ENCODE measurements around the gene VEGFA. TPM values are rescaled to one million over a fixed set of nuclear protein-coding genes. Genes with fewer than 3 reads are reported as not detected.

The VEGFA gene
- total and polyA plus RNA-seq, 2 experiments from 2014 or later: 148 to 179 TPM

DNA sequence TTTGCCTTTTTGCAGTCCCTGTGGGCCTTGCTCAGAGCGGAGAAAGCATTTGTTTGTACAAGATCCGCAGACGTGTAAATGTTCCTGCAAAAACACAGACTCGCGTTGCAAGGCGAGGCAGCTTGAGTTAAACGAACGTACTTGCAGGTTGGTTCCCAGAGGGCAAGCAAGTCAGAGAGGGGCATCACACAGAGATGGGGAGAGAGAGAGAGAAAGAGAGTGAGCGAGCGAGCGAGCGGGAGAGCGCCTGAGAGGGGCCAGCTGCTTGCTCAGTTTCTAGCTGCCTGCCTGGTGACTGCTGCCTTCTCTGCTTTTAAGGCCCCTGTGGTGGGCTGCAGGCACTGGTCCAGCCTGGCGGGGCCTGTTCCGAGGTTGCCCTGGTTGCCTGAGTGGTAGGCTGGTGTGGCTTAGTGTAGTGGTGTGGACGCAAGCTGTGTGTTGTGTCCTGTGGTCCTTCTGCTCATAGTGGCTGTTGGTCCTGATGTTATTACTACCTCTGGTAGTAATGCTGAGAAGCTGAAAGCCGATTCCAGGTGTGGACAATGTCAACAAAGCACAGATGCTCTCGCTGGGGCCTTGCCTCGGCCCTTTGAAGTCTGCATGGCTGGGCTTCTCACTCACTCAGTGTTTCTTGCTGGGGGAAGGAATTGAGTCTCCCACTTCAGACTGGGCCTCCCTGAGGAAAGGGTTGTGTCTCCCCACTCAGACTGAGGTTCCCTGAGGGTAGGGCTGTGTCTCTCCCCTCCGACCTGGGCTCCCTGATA is 12.1 kb downstream of the VEGFA start:
- WGBS (ENCODE audit: low lambda C conversion rate, missing lambda C conversion rate): 76% methylated on average over 20 of the region's 20 CpGs
- Histone ChIP-seq H2AFZ (no peak overlapping the region), H3K9me3 (ENCODE audit: low read depth) (no peaks in the 10 kb centered on the region), H3K36me3 (replicated peaks; ENCODE audit: insufficient read depth, low read depth) (no peaks in the 10 kb centered on the region), H3K9me2 (replicated peaks; ENCODE audit: insufficient read depth) (no peaks in the 10 kb centered on the region), H3K79me2 (peaks cover 46% of the 10 kb centered on the region), H3K27me3 (no peaks in the 10 kb centered on the region), H3K4me3 (no peak overlapping the region), H3K4me1 (ENCODE audit: insufficient read depth) (no peaks in the 10 kb centered on the region), H3K27ac (no peak overlapping the region), H4K20me1 (ENCODE audit: insufficient read depth, poor library complexity, severe bottlenecking) (peaks cover 74% of the 10 kb centered on the region), H3K4me2 (no peak overlapping the region)
- no peak for DNase-seq (ENCODE audit: low spot score)
- TF ChIP-seq, protein P1, sequence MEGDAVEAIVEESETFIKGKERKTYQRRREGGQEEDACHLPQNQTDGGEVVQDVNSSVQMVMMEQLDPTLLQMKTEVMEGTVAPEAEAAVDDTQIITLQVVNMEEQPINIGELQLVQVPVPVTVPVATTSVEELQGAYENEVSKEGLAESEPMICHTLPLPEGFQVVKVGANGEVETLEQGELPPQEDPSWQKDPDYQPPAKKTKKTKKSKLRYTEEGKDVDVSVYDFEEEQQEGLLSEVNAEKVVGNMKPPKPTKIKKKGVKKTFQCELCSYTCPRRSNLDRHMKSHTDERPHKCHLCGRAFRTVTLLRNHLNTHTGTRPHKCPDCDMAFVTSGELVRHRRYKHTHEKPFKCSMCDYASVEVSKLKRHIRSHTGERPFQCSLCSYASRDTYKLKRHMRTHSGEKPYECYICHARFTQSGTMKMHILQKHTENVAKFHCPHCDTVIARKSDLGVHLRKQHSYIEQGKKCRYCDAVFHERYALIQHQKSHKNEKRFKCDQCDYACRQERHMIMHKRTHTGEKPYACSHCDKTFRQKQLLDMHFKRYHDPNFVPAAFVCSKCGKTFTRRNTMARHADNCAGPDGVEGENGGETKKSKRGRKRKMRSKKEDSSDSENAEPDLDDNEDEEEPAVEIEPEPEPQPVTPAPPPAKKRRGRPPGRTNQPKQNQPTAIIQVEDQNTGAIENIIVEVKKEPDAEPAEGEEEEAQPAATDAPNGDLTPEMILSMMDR (IDR thresholded peaks at IDR 0.05; ENCODE audit: poor library complexity): no peak
- TF ChIP-seq EZH2phosphoT487 (IDR thresholded peaks at IDR 0.05; ENCODE audit: low read depth, severe bottlenecking, unreplicated experiment) (no peak), EZH2 (IDR thresholded peaks at IDR 0.05; ENCODE audit: borderline replicate concordance) (no peak)

DNA sequence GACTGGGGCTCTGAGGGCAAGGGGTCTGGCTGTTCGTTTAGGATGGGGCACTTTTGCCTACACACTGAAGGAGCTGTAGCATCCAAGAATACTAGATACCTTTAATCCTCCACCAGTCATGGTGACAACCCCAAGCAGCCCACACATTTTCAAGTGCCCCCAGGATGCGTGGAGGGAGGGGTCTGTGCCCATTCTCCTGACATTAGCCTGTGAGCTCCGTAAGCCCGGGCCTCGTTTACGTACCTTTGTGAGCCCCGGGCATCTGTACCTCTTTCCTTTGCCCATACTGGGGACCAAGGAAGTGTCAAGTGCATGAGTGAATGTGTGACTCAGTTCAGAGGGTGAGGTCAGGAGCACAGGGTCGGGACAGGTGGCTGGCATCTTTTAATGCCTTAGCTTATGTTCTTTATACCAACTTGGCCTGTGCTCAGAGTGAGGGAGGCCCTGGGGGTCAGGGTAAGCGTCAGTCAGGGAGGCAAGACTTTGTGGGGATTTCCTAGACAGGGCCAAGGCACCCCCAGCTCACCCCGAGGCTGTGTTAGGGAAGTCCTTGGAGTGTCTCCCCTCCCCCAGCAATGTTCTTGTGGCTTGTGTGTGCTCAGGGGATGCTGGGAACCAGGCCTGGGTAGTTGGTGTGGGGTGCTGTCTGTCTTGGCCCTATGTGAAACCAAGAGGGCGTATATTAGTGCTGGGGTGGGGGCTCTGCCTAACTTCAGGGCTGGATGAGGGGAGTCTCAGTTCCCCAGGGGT is 12.9 kb downstream of the VEGFA start:
- no peak overlapping the region for H3K4me3 ChIP-seq
- no peaks in the 10 kb centered on the region for H3K9me3 ChIP-seq (ENCODE audit: low read depth)
- peaks cover 66% of the 10 kb centered on the region for H4K20me1 ChIP-seq (ENCODE audit: insufficient read depth, poor library complexity, severe bottlenecking)
- WGBS (ENCODE audit: low lambda C conversion rate, missing lambda C conversion rate): 95% methylated on average over 11 of the region's 11 CpGs
- H3K9me2 ChIP-seq (replicated peaks; ENCODE audit: insufficient read depth): no peaks in the 10 kb centered on the region
- no peaks in the 10 kb centered on the region for H3K27me3 ChIP-seq
- H3K4me2 ChIP-seq: no peak overlapping the region
- H3K79me2 ChIP-seq: peaks cover 38% of the 10 kb centered on the region
- TF ChIP-seq, protein P1 (IDR thresholded peaks at IDR 0.05; ENCODE audit: poor library complexity): no peak
- TF ChIP-seq EZH2phosphoT487 (IDR thresholded peaks at IDR 0.05; ENCODE audit: low read depth, severe bottlenecking, unreplicated experiment): no peak
- TF ChIP-seq EZH2 (IDR thresholded peaks at IDR 0.05; ENCODE audit: borderline replicate concordance): no peak
- H2AFZ ChIP-seq: no peak overlapping the region
- DNase-seq (ENCODE audit: low spot score): no peak
- H3K27ac ChIP-seq: no peak overlapping the region
- no peaks in the 10 kb centered on the region for H3K4me1 ChIP-seq (ENCODE audit: insufficient read depth)
- H3K36me3 ChIP-seq (replicated peaks; ENCODE audit: insufficient read depth, low read depth): no peaks in the 10 kb centered on the region

DNA sequence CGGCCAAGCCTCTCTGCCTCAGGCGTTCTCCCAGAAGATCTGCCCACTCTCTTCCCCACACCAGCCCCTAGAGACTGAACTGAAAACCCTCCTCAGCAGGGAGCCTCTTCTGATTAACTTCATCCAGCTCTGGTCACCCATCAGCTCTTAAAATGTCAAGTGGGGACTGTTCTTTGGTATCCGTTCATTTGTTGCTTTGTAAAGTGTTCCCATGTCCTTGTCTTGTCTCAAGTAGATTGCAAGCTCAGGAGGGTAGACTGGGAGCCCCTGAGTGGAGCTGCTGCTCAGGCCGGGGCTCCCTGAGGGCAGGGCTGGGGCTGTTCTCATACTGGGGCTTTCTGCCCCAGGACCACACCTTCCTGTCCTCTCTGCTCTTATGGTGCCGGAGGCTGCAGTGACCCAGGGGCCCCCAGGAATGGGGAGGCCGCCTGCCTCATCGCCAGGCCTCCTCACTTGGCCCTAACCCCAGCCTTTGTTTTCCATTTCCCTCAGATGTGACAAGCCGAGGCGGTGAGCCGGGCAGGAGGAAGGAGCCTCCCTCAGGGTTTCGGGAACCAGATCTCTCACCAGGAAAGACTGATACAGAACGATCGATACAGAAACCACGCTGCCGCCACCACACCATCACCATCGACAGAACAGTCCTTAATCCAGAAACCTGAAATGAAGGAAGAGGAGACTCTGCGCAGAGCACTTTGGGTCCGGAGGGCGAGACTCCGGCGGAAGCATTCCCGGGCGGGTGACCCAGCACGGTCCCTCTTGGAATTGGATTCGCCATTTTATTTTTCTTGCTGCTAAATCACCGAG is 14.2 kb downstream of the VEGFA start:
- peaks cover 53% of the 10 kb centered on the region for H4K20me1 ChIP-seq (ENCODE audit: insufficient read depth, poor library complexity, severe bottlenecking)
- WGBS (ENCODE audit: low lambda C conversion rate, missing lambda C conversion rate): 94% methylated on average over 26 of the region's 26 CpGs
- no peaks in the 10 kb centered on the region for H3K9me2 ChIP-seq (replicated peaks; ENCODE audit: insufficient read depth)
- H3K4me1 ChIP-seq (ENCODE audit: insufficient read depth): no peaks in the 10 kb centered on the region
- H3K9me3 ChIP-seq (ENCODE audit: low read depth): no peaks in the 10 kb centered on the region
- no peak overlapping the region for H3K4me2 ChIP-seq
- peaks cover 25% of the 10 kb centered on the region for H3K79me2 ChIP-seq
- TF ChIP-seq EZH2phosphoT487 (IDR thresholded peaks at IDR 0.05; ENCODE audit: low read depth, severe bottlenecking, unreplicated experiment) (no peak), EZH2 (IDR thresholded peaks at IDR 0.05; ENCODE audit: borderline replicate concordance) (no peak)
- TF ChIP-seq, protein P1 (IDR thresholded peaks at IDR 0.05; ENCODE audit: poor library complexity): no peak
- H2AFZ ChIP-seq: no peak overlapping the region
- H3K27me3 ChIP-seq: no peaks in the 10 kb centered on the region
- H3K27ac ChIP-seq: no peak overlapping the region
- no peak for DNase-seq (ENCODE audit: low spot score)
- no peak overlapping the region for H3K4me3 ChIP-seq
- no peaks in the 10 kb centered on the region for H3K36me3 ChIP-seq (replicated peaks; ENCODE audit: insufficient read depth, low read depth)

Data from hepatocyte (in vitro differentiated cells).